Mesendoderm (in vitro differentiated cells): ENCODE measurements around the gene LIF.

Source experiments
- DNase-seq: peaks from one replicate; pipeline ENCODE4 v3.0.0; 2013
- H2AK5ac ChIP-seq: 2 replicates; pipeline ENCODE4 v1.6.1; 2013; ENCODE audit warnings: low read length, inconsistent platforms
- H2BK120ac ChIP-seq: 2 replicates; pipeline ENCODE4 v1.6.1; 2013; ENCODE audit warnings: low read depth, mild to moderate bottlenecking, low read length, moderate library complexity, mixed read lengths
- H2BK15ac ChIP-seq: replicated peaks from 2 replicates; pipeline ENCODE4 v1.6.1; 2013; ENCODE audit warnings: low read depth, mild to moderate bottlenecking, moderate library complexity
- H2BK5ac ChIP-seq: 2 replicates; pipeline ENCODE4 v1.6.1; 2013; ENCODE audit warnings: low read length, inconsistent platforms
- H3K18ac ChIP-seq: 2 replicates; pipeline ENCODE4 v1.6.1; 2013; ENCODE audit warnings: mild to moderate bottlenecking, low read length, mixed read lengths
- H3K23ac ChIP-seq: one replicate; pipeline ENCODE4 v1.6.1; 2013; ENCODE audit warnings: low read length
- H3K27ac ChIP-seq: 2 replicates; pipeline ENCODE4 v1.5.1; 2013; ENCODE audit warnings: low read depth, mild to moderate bottlenecking, inconsistent platforms, low read length, moderate library complexity
- H3K27me3 ChIP-seq: 2 replicates; pipeline ENCODE4 v1.6.1; 2013; ENCODE audit warnings: low read length, control low read depth, mild to moderate bottlenecking, inconsistent platforms; ENCODE audit not compliant: insufficient read depth, poor library complexity
- H3K36me3 ChIP-seq: 2 replicates; pipeline ENCODE4 v1.6.1; 2013; ENCODE audit warnings: low read length, inconsistent platforms; ENCODE audit not compliant: control insufficient read depth, insufficient read depth
- H3K4ac ChIP-seq: one replicate; pipeline ENCODE4 v1.6.1; 2013; ENCODE audit warnings: low read depth, mild to moderate bottlenecking, low read length, moderate library complexity
- H3K4me1 ChIP-seq: 2 replicates; pipeline ENCODE4 v1.6.1; 2013; ENCODE audit warnings: low read depth, low read length, inconsistent platforms; ENCODE audit not compliant: control insufficient read depth
- H3K4me2 ChIP-seq: 2 replicates; pipeline ENCODE4 v1.6.1; 2013; ENCODE audit warnings: low read length
- H3K4me3 ChIP-seq: 2 replicates; pipeline ENCODE4 v1.5.1; 2013; ENCODE audit warnings: mild to moderate bottlenecking, low read length
- H3K56ac ChIP-seq: one replicate; pipeline ENCODE4 v1.6.1; 2013; ENCODE audit warnings: low read length
- H3K79me1 ChIP-seq: 2 replicates; pipeline ENCODE4 v1.6.1; 2013; ENCODE audit warnings: low read length, inconsistent platforms
- H3K79me2 ChIP-seq: 2 replicates; pipeline ENCODE4 v1.6.1; 2013; ENCODE audit warnings: mild to moderate bottlenecking, low read length; ENCODE audit not compliant: control insufficient read depth, insufficient read depth
- H3K9ac ChIP-seq: 2 replicates; pipeline ENCODE4 v1.6.1; 2013; ENCODE audit warnings: low read length, inconsistent platforms
- H4K5ac ChIP-seq: one replicate; pipeline ENCODE4 v1.6.1; 2013; ENCODE audit warnings: low read length
- H4K8ac ChIP-seq: one replicate; pipeline ENCODE4 v1.6.1; 2013; ENCODE audit warnings: low read depth, mild to moderate bottlenecking, control low read depth, low read length, moderate library complexity
- WGBS: extraction: QIAGEN DNeasy Blood & Tissue Kit; methylation state at CpG from one replicate; pipeline ENCODE4 v1.1.7; 2013; ENCODE audit warnings: low lambda C conversion rate, missing lambda C conversion rate; ENCODE audit not compliant: insufficient coverage; ENCODE audit errors: extremely low coverage; 5-methylcytosine and 5-hydroxymethylcytosine counted together

LIF gene

DNA sequence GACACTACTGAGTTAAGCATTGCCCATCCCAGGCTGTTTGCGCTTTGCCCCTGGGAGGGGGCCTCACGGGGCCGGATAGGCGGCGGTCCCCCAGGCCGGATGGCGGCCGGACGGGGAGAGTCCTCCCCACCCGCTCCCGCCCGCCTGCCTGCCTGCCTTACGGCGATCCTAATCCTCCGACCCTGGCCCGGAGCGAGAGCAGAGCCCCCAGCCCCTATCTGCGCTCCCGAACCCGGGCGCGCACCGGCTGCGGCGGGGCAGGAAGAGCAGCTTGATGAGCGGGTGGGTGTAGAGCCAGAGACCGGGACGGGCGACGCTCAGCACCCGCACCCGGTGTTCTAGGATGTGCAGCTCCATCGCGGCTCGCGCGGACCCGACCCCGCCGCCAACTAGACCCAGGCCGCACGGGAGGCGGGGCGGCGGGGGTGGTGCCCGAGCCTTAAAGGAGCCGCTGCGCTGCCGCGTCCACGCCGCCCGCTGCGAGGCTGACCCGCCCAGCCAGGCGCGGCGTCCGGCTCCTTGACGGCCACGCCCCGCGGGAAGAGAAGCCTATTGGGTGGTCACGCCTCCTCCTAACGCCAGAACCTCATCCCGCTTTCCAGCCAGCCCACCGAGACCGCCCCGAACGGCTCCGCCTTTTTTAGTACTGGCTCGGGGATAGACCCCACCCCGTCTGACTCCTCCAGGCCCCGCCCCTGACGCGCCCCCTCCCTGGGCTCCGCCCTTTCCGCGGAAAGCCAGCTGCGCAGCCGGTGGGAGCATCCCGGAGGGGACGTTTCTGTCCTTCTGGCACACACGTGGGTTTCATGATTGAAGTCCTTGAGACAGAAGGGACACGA, 42.8 kb upstream of the LIF start, which contains the start of gene CASTOR1:
CASTOR1 (minus strand) TSS at position 365 of the 839 bp plus-strand sequence; CDS start at position 357, 8 bp downstream.
- peak within 1 kb of the TSS; percentile 18 for H3K27ac ChIP-seq
- peaks cover 11% of the 10 kb centered on the region for H3K4me1 ChIP-seq
- no peak within 1 kb of the TSS for H3K4ac ChIP-seq
- no peak within 1 kb of the TSS for H4K5ac ChIP-seq
- no peak within 1 kb of the TSS for H2BK15ac ChIP-seq
- no peaks in the 10 kb centered on the region for H3K79me1 ChIP-seq
- no peak within 1 kb of the TSS for H4K8ac ChIP-seq
- H3K4me3 ChIP-seq, result peak within 1 kb of the TSS; percentile 60
- DNase-seq, result peak; percentile 99
- peak within 1 kb of the TSS; percentile 15 for H3K18ac ChIP-seq
- no peak within 1 kb of the TSS for H2BK120ac ChIP-seq
- no peaks in the 10 kb centered on the region for H3K36me3 ChIP-seq
- no peak within 1 kb of the TSS for H3K23ac ChIP-seq
- H3K27me3 ChIP-seq, result no peaks in the 10 kb centered on the region
- no peak within 1 kb of the TSS for H2BK5ac ChIP-seq
- H3K79me2 ChIP-seq, result no peaks in the 10 kb centered on the region
- peak within 1 kb of the TSS; percentile 88 for H3K56ac ChIP-seq
- H2AK5ac ChIP-seq, result no peak within 1 kb of the TSS
- H3K4me2 ChIP-seq, result peak within 1 kb of the TSS; percentile 97
- peak within 1 kb of the TSS; percentile 79 for H3K9ac ChIP-seq
- no CpG with 5 or more reads among the region's 85 CpGs for WGBS

- Histone ChIP-seq H2BK15ac (no peak overlapping the region), H4K5ac (no peak overlapping the region), H3K4me2 (peak overlapping the region; percentile 84), H3K4me3 (peak overlapping the region; percentile 60), H3K27ac (peak overlapping the region; percentile 18), H2BK5ac (no peak overlapping the region), H4K8ac (no peak overlapping the region), H2AK5ac (no peak overlapping the region), H2BK120ac (no peak overlapping the region), H3K4me1 (peaks cover 11% of the 10 kb centered on the region), H3K4ac (no peak overlapping the region), H3K23ac (no peak overlapping the region), H3K27me3 (no peaks in the 10 kb centered on the region), H3K79me1 (no peaks in the 10 kb centered on the region), H3K9ac (peak overlapping the region; percentile 79), H3K36me3 (no peaks in the 10 kb centered on the region), H3K18ac (peak overlapping the region; percentile 15), H3K79me2 (no peaks in the 10 kb centered on the region), H3K56ac (peak overlapping the region; percentile 88)
- WGBS, result no CpG with 5 or more reads among the region's 27 CpGs
- DNase-seq, result peak; percentile 12
These were observed 42.0 kb upstream of the LIF start for GRCh38 chr22:30288419-30289140.

DNA sequence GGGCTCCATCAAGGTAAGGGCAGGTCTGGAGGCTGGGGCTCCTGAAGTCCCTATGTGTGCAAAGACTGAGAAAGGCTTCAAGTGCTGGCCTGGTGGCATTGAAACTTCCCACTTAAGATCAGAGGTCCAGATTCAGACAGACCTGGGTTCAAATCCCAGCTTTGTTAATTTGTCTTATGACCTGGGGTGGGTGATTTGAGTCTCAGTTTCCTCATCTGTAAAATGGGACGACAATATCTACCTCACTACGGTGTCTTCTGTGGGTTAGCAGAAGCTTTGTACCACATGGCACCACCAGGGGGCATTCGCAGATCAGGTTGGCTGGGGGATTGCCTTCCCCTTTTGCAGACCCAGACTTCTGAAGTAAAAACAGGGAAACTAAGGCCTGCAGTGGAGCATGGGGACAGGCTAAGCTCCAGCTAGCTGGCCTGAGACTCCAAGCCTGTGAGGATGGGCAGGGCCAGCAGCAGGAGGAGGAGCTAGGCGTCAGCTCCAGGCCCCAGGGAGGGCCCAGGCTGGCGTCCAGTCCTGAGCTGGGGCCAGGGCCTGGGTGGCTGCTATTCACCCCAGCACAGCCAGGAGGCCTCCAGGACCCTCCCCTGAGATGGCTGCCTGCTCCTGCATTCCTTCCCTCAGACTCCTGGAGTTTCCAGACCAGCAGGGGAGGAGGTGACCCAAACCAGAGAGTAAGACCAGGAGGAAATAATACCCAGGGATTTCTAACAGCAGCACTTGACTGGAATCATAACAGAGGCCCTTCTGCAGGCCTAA, 41.3 kb upstream of the LIF start:
- Histone ChIP-seq H3K79me2 (no peaks in the 10 kb centered on the region), H3K27me3 (no peaks in the 10 kb centered on the region), H3K4me1 (peaks cover 11% of the 10 kb centered on the region), H4K8ac (no peak overlapping the region), H3K18ac (no peak overlapping the region), H4K5ac (no peak overlapping the region), H3K23ac (no peak overlapping the region), H3K9ac (peak overlapping the region; percentile 8), H3K36me3 (no peaks in the 10 kb centered on the region), H2BK120ac (no peak overlapping the region), H2BK15ac (no peak overlapping the region), H3K4ac (no peak overlapping the region), H3K4me2 (no peak overlapping the region), H3K27ac (no peak overlapping the region), H3K79me1 (no peaks in the 10 kb centered on the region), H2AK5ac (no peak overlapping the region), H3K56ac (no peak overlapping the region), H2BK5ac (no peak overlapping the region), H3K4me3 (no peak overlapping the region)
- DNase-seq, result peak; percentile 98
- WGBS, result no CpG with 5 or more reads among the region's 5 CpGs

DNA sequence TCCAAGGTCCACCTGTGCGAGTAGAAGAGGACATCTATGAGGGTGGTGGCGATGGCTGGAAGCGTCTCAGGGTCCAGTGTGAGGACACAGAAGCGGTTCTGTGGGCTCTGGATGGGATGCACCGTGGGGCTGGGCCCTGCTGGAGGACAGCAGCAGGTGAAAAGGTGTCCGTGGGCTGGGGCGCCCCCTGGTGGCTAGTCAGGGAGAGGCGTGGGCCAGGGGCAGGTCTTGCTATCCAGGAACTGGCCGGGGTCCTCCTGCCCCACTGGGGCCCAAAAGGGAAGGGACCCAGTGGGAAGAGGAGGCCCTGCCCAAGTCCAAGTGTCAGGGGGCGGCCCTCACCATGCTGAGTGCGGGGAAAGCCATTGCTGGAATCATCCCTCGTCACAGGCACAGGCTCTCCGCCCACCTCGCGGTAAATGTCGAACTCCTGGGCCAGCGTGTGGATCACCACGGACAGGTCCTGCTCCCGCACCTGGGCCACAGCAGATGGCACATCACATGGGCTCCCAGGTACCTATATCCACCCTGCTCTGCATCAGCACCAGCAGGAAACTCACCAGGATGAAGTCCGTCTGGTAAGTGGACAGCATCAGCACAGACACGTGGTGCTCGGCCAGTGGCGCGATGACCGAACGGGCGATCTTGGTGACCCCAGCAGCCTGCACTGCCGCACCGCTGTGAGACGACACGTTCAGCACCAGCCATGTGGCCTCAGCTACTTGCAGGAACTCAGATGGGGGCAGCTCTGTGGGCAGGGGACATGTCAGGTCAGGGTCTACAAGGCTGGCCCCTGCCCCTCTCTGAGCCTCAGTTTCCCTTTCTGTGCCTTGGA, 40.5 kb upstream of the LIF start:
- no peak overlapping the region for H2AK5ac ChIP-seq
- no CpG with 5 or more reads among the region's 31 CpGs for WGBS
- no peak overlapping the region for H2BK15ac ChIP-seq
- H3K27me3 ChIP-seq, result no peaks in the 10 kb centered on the region
- no peak overlapping the region for H3K18ac ChIP-seq
- DNase-seq, result peak; percentile 73
- H3K4me3 ChIP-seq, result no peak overlapping the region
- no peak overlapping the region for H3K23ac ChIP-seq
- no peak overlapping the region for H3K56ac ChIP-seq
- no peak overlapping the region for H3K4me2 ChIP-seq
- no peak overlapping the region for H3K27ac ChIP-seq
- H3K36me3 ChIP-seq, result no peaks in the 10 kb centered on the region
- no peaks in the 10 kb centered on the region for H3K79me2 ChIP-seq
- H2BK5ac ChIP-seq, result no peak overlapping the region
- H3K4ac ChIP-seq, result no peak overlapping the region
- no peak overlapping the region for H3K9ac ChIP-seq
- peaks cover 11% of the 10 kb centered on the region for H3K4me1 ChIP-seq
- H3K79me1 ChIP-seq, result no peaks in the 10 kb centered on the region
- H4K8ac ChIP-seq, result no peak overlapping the region
- no peak overlapping the region for H4K5ac ChIP-seq
- no peak overlapping the region for H2BK120ac ChIP-seq

DNA sequence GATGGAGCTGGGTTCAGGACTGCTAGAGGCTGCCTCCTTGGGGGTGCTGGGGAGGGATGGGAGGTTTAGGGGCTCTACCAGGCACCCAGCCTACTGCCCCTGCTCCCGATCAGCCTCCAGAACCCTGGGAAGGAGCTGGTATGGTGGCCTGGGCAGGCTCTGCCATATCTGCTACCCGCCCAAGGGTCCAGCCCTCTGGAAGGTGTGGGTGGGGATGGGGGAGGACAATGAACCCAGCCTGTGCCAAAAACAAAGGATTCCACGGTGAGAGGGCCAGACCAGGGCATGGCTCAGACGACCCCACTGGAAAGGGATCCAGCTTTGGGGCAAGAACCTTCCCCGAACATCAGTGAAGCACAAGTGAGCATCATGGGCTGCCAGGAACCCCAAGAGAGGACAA, 39.8 kb upstream of the LIF start:
- H3K79me2 ChIP-seq, result no peaks in the 10 kb centered on the region
- H2BK5ac ChIP-seq, result no peak overlapping the region
- WGBS, result no CpG with 5 or more reads among the region's 5 CpGs
- no peak overlapping the region for H3K4ac ChIP-seq
- H3K18ac ChIP-seq, result no peak overlapping the region
- no peak overlapping the region for H2AK5ac ChIP-seq
- no peaks in the 10 kb centered on the region for H3K27me3 ChIP-seq
- no peaks in the 10 kb centered on the region for H3K79me1 ChIP-seq
- H3K56ac ChIP-seq, result no peak overlapping the region
- no peak overlapping the region for H3K9ac ChIP-seq
- no peak overlapping the region for H2BK15ac ChIP-seq
- H3K4me2 ChIP-seq, result no peak overlapping the region
- H4K8ac ChIP-seq, result no peak overlapping the region
- no peaks in the 10 kb centered on the region for H3K36me3 ChIP-seq
- H3K23ac ChIP-seq, result no peak overlapping the region
- no peak overlapping the region for H3K4me3 ChIP-seq
- DNase-seq, result no peak
- H4K5ac ChIP-seq, result no peak overlapping the region
- peaks cover 11% of the 10 kb centered on the region for H3K4me1 ChIP-seq
- H2BK120ac ChIP-seq, result no peak overlapping the region
- no peak overlapping the region for H3K27ac ChIP-seq
